Spleen (tissue), 11 donors: ENCODE results near the gene SCFD2. TPM values are rescaled to one million over a fixed set of nuclear protein-coding genes. Genes with fewer than 3 reads are reported as not detected.

ENCODE experiments used
- DNase-seq: peaks from one replicate; pipeline ENCODE4 v3.0.0-alpha.2; 2020
- H3K27ac ChIP-seq, 8 donors: fragments of 200-600 bp; sonication (generic) in 7 of 8; 1 replicate in 4 of 8; 2 replicates in 4 of 8; pipeline versions ENCODE4 v1.5.0 to v1.8.0; 2016 to 2021; ENCODE audit warnings: inconsistent platforms in 4 of 8, mild to moderate bottlenecking in 4 of 8, moderate library complexity in 1 of 8
- H3K27me3 ChIP-seq, 7 donors: fragments of 200-600 bp; sonication (generic) in 6 of 7; replicated peaks in 1 of 7; 1 replicate in 4 of 7; 2 replicates in 3 of 7; pipeline versions ENCODE4 v1.5.0 to v1.8.0; 2016 to 2021; ENCODE audit warnings: inconsistent platforms in 3 of 7, mild to moderate bottlenecking in 1 of 7
- H3K36me3 ChIP-seq, 6 donors: fragments of 200-600 bp; sonication (generic) in 5 of 6; 1 replicate in 4 of 6; 2 replicates in 2 of 6; pipeline versions ENCODE4 v1.5.0 to v1.8.0; 2016 to 2021; ENCODE audit warnings: inconsistent platforms in 2 of 6
- H3K4me1 ChIP-seq, 6 donors: fragments of 200-600 bp; sonication (generic) in 5 of 6; 1 replicate in 3 of 6; 2 replicates in 3 of 6; pipeline versions ENCODE4 v1.5.0 to v1.8.0; 2016 to 2021; ENCODE audit warnings: inconsistent platforms in 3 of 6
- H3K4me3 ChIP-seq, 8 donors: fragments of 200-600 bp; sonication (generic) in 7 of 8; 1 replicate in 4 of 8; 2 replicates in 4 of 8; pipeline versions ENCODE4 v1.5.0 to v1.8.0; 2016 to 2021; ENCODE audit warnings: inconsistent platforms in 4 of 8, mild to moderate bottlenecking in 4 of 8, moderate library complexity in 2 of 8
- H3K9me3 ChIP-seq, 8 donors: fragments of 200-600 bp; sonication (generic) in 7 of 8; 1 replicate in 4 of 8; 2 replicates in 4 of 8; pipeline versions ENCODE4 v1.5.0 to v1.8.0; 2016 to 2021; ENCODE audit warnings: inconsistent platforms in 4 of 8
- POLR2A ChIP-seq, 3 donors: fragments of 450-650 bp; IDR thresholded peaks; one replicate each; pipeline ENCODE4 v1.5.1; 2017; ENCODE audit warnings: antibody characterized with exemption in 3 of 3, mild to moderate bottlenecking in 1 of 3
- POLR2AphosphoS5 ChIP-seq, 3 donors: sonication (generic); formaldehyde crosslinking; IDR thresholded peaks; one replicate each; pipeline ENCODE4 v1.5.1; 2017; ENCODE audit warnings: antibody characterized with exemption in 3 of 3
- WGBS, 5 donors: extraction: QIAGEN DNeasy Blood & Tissue Kit in 3 of 5; methylation state at CpG; one replicate each; pipeline versions ENCODE4 v1.1.5 to v1.1.7; 2013 to 2018; 5-methylcytosine and 5-hydroxymethylcytosine counted together
- intact Hi-C: fragments of 100-400 bp; cut with DNase I; formaldehyde crosslinking; loops from one replicate; pipeline ENCODE4 v1.15.0; 2023; ENCODE audit warnings: low total_unique reads
- polyA plus RNA-seq, 3 donors: library from polyadenylated mRNA; stranded (reverse); fragments of 200-250 nt; gene quantifications; one replicate each; pipeline ENCODE4 v1.2.1, GENCODE V29; 2013
- total RNA-seq, 7 donors: library from RNA; depleted of rRNA in 3 of 7; stranded (reverse); fragments of >200 nt in 3 of 7; fragmentation: NEBNext Ultra II Directional in 4 of 7; extraction: Animal tissue kit (Norgen Biotek cat#: 25700) in 4 of 7; gene quantifications; one replicate each; pipeline versions ENCODE4 v1.1.0 to v1.2.1, GENCODE V29; 2016 to 2021
- TF ChIP-seq, protein P1 (sequence below), 11 experiments: fragments of 200-600 bp in 7 of 11; fragments of 450-650 bp in 4 of 11; sonication (generic) in 4 of 11; IDR thresholded peaks in 8 of 11; conservative IDR thresholded peaks in 3 of 11; 1 replicate in 7 of 11; 2 replicates in 4 of 11; pipeline versions ENCODE4 v1.4.0 to v1.8.0; 2016 to 2021; ENCODE audit warnings: antibody characterized with exemption in 11 of 11, inconsistent platforms in 4 of 11, mild to moderate bottlenecking in 1 of 11
- donor health status: healthy with polysubstance abuse.
- donor health status: DM: no; HTN: no; CAD: no; lungs with moderate emphysema.
- donor health status: DM: no; HTN: no; CAD: no.
- donor health status: Bipolar disorder and iron deficiency.
- donor health status: healthy.
- donor health status: DM: no; HTN: no; CAD: no.
- donor health status: DM: yes; HTN: yes; CAD: no.

SCFD2 gene
- total and polyA plus RNA-seq, 10 donors, result 3.6 to 42.1 (median 21.1) TPM

DNA sequence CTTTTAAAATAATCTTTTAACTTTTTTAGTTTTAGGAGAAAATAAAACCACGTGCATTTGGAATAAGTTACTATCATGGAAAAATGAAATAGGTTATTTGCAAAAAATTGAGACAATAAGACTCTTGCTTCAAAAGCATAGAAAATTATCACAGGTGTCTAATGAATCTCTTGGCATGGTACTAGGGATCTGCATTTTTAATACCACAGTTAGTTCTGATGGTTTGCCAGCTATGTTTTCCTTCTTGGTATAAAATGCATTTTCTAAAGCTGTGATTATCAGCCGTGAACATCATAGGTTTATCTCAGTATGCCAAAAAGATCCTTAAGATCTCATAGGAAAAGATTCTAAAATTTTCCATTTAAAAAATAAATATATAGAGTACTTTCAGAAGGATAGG is 419.9 kb downstream of the SCFD2 start:
- no peaks in the 10 kb centered on the region for H3K4me1 ChIP-seq
- TF ChIP-seq POLR2AphosphoS5 (IDR thresholded peaks at IDR 0.05), result no peak
- no peak for TF ChIP-seq POLR2A (IDR thresholded peaks at IDR 0.05)
- TF ChIP-seq, protein P1, sequence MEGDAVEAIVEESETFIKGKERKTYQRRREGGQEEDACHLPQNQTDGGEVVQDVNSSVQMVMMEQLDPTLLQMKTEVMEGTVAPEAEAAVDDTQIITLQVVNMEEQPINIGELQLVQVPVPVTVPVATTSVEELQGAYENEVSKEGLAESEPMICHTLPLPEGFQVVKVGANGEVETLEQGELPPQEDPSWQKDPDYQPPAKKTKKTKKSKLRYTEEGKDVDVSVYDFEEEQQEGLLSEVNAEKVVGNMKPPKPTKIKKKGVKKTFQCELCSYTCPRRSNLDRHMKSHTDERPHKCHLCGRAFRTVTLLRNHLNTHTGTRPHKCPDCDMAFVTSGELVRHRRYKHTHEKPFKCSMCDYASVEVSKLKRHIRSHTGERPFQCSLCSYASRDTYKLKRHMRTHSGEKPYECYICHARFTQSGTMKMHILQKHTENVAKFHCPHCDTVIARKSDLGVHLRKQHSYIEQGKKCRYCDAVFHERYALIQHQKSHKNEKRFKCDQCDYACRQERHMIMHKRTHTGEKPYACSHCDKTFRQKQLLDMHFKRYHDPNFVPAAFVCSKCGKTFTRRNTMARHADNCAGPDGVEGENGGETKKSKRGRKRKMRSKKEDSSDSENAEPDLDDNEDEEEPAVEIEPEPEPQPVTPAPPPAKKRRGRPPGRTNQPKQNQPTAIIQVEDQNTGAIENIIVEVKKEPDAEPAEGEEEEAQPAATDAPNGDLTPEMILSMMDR (IDR thresholded peaks at IDR 0.05 in 8 of 11, conservative IDR thresholded peaks at IDR 0.05 in 3 of 11), result no peak
- peak overlapping the region in 3 of 8 donors; percentile 16 to 49 (median 39) for H3K4me3 ChIP-seq
- H3K27me3 ChIP-seq, result no peaks in the 10 kb centered on the region
- peaks cover 0 to 18% (median 0%) of the 10 kb centered on the region in 6 donors for H3K36me3 ChIP-seq
- H3K27ac ChIP-seq, result peak overlapping the region in 4 of 8 donors; percentile 3 to 52 (median 20)
- WGBS, 5 donors, result 82 to 95% (median 86%) methylated on average over 2 of the region's 2 CpGs
- intact Hi-C loops, result no loop called here
- no peak for DNase-seq
- no peaks in the 10 kb centered on the region for H3K9me3 ChIP-seq

DNA sequence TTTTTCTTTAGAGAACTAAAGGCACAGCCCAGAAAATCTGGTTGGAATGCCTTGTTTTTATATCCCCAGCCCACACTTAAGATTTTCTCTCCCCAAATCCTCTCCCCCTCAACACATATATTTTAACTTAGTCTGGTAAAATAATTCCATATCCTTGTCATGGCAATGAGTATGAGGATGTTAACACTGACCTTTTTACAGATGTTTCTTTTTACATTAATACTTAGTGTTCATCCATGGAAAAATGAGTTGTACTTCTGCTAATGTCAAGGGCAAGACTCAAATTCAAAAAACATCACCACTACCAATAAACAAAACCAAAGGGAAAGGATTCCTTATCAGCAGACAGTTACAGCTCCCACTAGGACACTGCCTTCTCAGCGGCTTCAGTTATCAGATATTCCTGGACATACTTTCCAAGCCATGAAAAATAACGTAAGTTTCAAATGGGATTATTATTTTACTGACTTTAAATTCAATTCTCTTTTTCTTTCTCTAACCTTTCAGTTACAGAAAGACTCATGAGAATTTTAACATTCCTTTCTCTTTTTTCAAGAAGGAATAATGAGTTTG is 420.4 kb downstream of the SCFD2 start:
- DNase-seq, result no peak
- TF ChIP-seq POLR2A (IDR thresholded peaks at IDR 0.05) (peak in 1 of 3 donors; percentile 33), POLR2AphosphoS5 (IDR thresholded peaks at IDR 0.05) (no peak)
- WGBS, 5 donors, result 82 to 87% (median 83%) methylated on average over 2 of the region's 2 CpGs
- H3K4me3 ChIP-seq, result peak overlapping the region in 3 of 8 donors; percentile 16 to 49 (median 39)
- H3K4me1 ChIP-seq, result no peaks in the 10 kb centered on the region
- intact Hi-C loops, result no loop called here
- H3K36me3 ChIP-seq, result peaks cover 0 to 14% (median 0%) of the 10 kb centered on the region in 6 donors
- peak overlapping the region in 5 of 8 donors; percentile 3 to 52 (median 22) for H3K27ac ChIP-seq
- H3K9me3 ChIP-seq, result no peaks in the 10 kb centered on the region
- H3K27me3 ChIP-seq, result no peaks in the 10 kb centered on the region

DNA sequence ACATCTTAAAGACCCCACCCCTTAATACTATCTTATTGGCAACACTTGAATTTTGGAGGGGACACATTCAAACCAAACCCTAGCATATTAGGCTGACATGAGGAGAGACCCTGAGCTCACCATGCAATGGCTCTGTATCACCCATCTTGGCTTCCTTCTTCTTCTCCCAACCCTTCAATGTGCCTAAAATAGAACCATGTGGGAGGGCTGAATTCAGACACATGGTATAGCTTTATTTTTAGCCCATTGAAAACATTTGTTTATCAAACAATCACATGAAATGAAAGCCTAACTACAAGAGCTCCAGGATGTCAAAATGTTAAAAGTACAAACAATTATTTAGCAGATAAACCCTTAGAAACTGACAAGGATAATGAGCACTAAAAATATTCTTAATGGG is 422.2 kb downstream of the SCFD2 start:
- TF ChIP-seq, protein P1 (IDR thresholded peaks at IDR 0.05 in 8 of 11, conservative IDR thresholded peaks at IDR 0.05 in 3 of 11), result no peak
- TF ChIP-seq POLR2A (IDR thresholded peaks at IDR 0.05), result no peak

DNA sequence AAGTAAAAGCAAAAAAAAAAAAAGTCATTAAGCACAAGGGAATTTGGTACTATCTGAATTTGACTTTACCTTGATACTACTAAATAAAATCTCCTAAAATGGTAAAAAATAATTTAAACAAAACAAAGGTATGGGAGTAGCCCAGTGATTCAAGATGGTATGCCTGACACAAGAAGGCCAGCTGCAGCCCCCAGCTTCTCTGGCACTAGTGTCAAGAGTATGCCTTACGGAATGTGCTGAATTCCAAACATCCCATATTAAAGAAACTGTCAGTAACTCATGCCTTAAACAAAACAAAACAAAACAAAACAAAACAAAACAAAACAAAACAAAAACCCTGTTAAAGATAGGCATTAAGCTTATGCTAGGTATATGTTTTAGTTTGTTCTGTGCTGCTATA is 422.9 kb downstream of the SCFD2 start:
- intact Hi-C loops, result no loop called here
- H3K36me3 ChIP-seq, result no peaks in the 10 kb centered on the region
- WGBS, 5 donors, result 95 to 100% (median 98%) methylated on average over 1 of the region's 1 CpG
- no peak overlapping the region for H3K27ac ChIP-seq
- DNase-seq, result no peak
- no peaks in the 10 kb centered on the region for H3K27me3 ChIP-seq
- no peak for TF ChIP-seq POLR2A (IDR thresholded peaks at IDR 0.05)
- no peak for TF ChIP-seq POLR2AphosphoS5 (IDR thresholded peaks at IDR 0.05)
- TF ChIP-seq, protein P1 (IDR thresholded peaks at IDR 0.05 in 8 of 11, conservative IDR thresholded peaks at IDR 0.05 in 3 of 11), result no peak
- H3K4me3 ChIP-seq, result no peak overlapping the region
- no peaks in the 10 kb centered on the region for H3K4me1 ChIP-seq
- H3K9me3 ChIP-seq, result no peaks in the 10 kb centered on the region

More for the DNA sequence above, 422.2 kb downstream of the SCFD2 start:
- Histone ChIP-seq H3K4me3 (no peak overlapping the region), H3K9me3 (no peaks in the 10 kb centered on the region), H3K27ac (no peak overlapping the region), H3K4me1 (no peaks in the 10 kb centered on the region), H3K27me3 (no peaks in the 10 kb centered on the region), H3K36me3 (no peaks in the 10 kb centered on the region)
- intact Hi-C loops, result no loop called here
- DNase-seq, result no peak
